ENCODE measurements around the gene DLG2.

- TF ChIP-seq CTCF (IDR thresholded peaks at IDR 0.05 in 4 of 5, conservative IDR thresholded peaks at IDR 0.05 in 1 of 5) (no peak), POLR2A (IDR thresholded peaks at IDR 0.05) (no peak)
Observed at GRCh38 chr11:83528225-83528624, 2098.9 kb downstream of the DLG2 start.
